ENCODE data around the gene ATP6V1F.
A peak's percentile ranks its signal among the peaks of the same experiment; 100 is the strongest.

Gene ATP6V1F

GRCh38 chr7:128841921-128842673 is 20.6 kb upstream of the ATP6V1F start:
- Histone ChIP-seq H3K36me3 (replicated peaks) (peaks cover 96% of the 10 kb centered on the region), H3K27ac (no peak overlapping the region), H3K4me3 (ENCODE audit: low read depth, low read length) (no peak overlapping the region), H3K27me3 (replicated peaks) (no peaks in the 10 kb centered on the region)
- in situ Hi-C loops (cut with HindIII; ENCODE audit: low pct_ligation_motif_present, low sequenced_read_pairs), result no loop called here
- peak; percentile 81 for TF ChIP-seq CTCF (IDR thresholded peaks at IDR 0.05; ENCODE audit: low read depth, low read length, missing control alignments)
- DNase-seq, result peak; percentile 36

GRCh38 chr7:128842674-128843641 is 19.7 kb upstream of the ATP6V1F start:
- Histone ChIP-seq H3K4me3 (ENCODE audit: low read depth, low read length) (no peak overlapping the region), H3K27me3 (replicated peaks) (no peaks in the 10 kb centered on the region), H3K27ac (no peak overlapping the region), H3K36me3 (replicated peaks) (peaks cover 97% of the 10 kb centered on the region)
- in situ Hi-C loops (cut with HindIII; ENCODE audit: low pct_ligation_motif_present, low sequenced_read_pairs), result no loop called here
- DNase-seq, result no peak
- TF ChIP-seq CTCF (IDR thresholded peaks at IDR 0.05; ENCODE audit: low read depth, low read length, missing control alignments), result no peak

GRCh38 chr7:128843938-128844621 is 18.6 kb upstream of the ATP6V1F start:
- Histone ChIP-seq H3K27me3 (replicated peaks) (no peaks in the 10 kb centered on the region), H3K36me3 (replicated peaks) (peaks cover 96% of the 10 kb centered on the region), H3K27ac (no peak overlapping the region), H3K4me3 (ENCODE audit: low read depth, low read length) (no peak overlapping the region)
- in situ Hi-C loops (cut with HindIII; ENCODE audit: low pct_ligation_motif_present, low sequenced_read_pairs), result no loop called here
- DNase-seq, result no peak
- no peak for TF ChIP-seq CTCF (IDR thresholded peaks at IDR 0.05; ENCODE audit: low read depth, low read length, missing control alignments)

- H3K4me3 ChIP-seq (ENCODE audit: low read depth, low read length), result no peak overlapping the region
- no peaks in the 10 kb centered on the region for H3K27me3 ChIP-seq (replicated peaks)
- no peak for DNase-seq
- TF ChIP-seq CTCF (IDR thresholded peaks at IDR 0.05; ENCODE audit: low read depth, low read length, missing control alignments), result no peak
- H3K36me3 ChIP-seq (replicated peaks), result peaks cover 96% of the 10 kb centered on the region
- no peak overlapping the region for H3K27ac ChIP-seq
- in situ Hi-C loops (cut with HindIII; ENCODE audit: low pct_ligation_motif_present, low sequenced_read_pairs), result no loop called here
Observed at GRCh38 chr7:128844777-128845311, 17.8 kb upstream of the ATP6V1F start.

- no peak overlapping the region for H3K27ac ChIP-seq
- H3K36me3 ChIP-seq (replicated peaks), result peaks cover 96% of the 10 kb centered on the region
- no peaks in the 10 kb centered on the region for H3K27me3 ChIP-seq (replicated peaks)
- no peak for TF ChIP-seq CTCF (IDR thresholded peaks at IDR 0.05; ENCODE audit: low read depth, low read length, missing control alignments)
- H3K4me3 ChIP-seq (ENCODE audit: low read depth, low read length), result no peak overlapping the region
- DNase-seq, result no peak
- in situ Hi-C loops (cut with HindIII; ENCODE audit: low pct_ligation_motif_present, low sequenced_read_pairs), result no loop called here
Observed at GRCh38 chr7:128845475-128845874, 17.2 kb upstream of the ATP6V1F start.

Measured in brain microvascular endothelial cell (primary cell).